Measurements from ENCODE around the gene FOXJ2.

GRCh38 chr12:8057306-8057705, 24.8 kb downstream of the FOXJ2 start:
- TF ChIP-seq CTCF (IDR thresholded peaks at IDR 0.05), result no peak
- no peak for TF ChIP-seq POLR2A (IDR thresholded peaks at IDR 0.05)
- TF ChIP-seq POLR2AphosphoS5 (IDR thresholded peaks at IDR 0.05), result no peak

All from sigmoid colon (tissue), 4 donors.